ENCODE measurements around the gene CCDC93.

DNA sequence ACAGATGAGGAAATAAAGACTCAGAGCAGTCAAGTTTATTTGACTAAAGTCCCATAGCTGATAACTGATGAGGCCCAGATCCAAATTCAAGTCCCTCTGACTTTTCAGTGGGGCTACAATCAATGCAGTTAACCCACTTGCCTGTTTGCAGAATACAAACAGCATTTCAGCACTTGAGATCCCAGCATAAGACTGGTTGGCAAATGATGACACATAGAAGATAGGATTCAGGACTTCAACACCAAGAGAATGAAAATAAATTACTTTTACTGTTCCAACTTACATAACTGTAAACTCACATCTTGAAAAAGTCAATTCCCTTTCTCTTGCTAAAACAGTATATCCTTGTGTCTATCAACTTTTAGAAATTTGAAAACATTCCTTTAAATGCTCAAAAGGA is 61.2 kb downstream of the CCDC93 start:
- TF ChIP-seq, protein P1, sequence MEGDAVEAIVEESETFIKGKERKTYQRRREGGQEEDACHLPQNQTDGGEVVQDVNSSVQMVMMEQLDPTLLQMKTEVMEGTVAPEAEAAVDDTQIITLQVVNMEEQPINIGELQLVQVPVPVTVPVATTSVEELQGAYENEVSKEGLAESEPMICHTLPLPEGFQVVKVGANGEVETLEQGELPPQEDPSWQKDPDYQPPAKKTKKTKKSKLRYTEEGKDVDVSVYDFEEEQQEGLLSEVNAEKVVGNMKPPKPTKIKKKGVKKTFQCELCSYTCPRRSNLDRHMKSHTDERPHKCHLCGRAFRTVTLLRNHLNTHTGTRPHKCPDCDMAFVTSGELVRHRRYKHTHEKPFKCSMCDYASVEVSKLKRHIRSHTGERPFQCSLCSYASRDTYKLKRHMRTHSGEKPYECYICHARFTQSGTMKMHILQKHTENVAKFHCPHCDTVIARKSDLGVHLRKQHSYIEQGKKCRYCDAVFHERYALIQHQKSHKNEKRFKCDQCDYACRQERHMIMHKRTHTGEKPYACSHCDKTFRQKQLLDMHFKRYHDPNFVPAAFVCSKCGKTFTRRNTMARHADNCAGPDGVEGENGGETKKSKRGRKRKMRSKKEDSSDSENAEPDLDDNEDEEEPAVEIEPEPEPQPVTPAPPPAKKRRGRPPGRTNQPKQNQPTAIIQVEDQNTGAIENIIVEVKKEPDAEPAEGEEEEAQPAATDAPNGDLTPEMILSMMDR (IDR thresholded peaks at IDR 0.05) = no peak
- TF ChIP-seq TCF7L2 (IDR thresholded peaks at IDR 0.05; ENCODE audit: low read depth, low read length) (no peak), POLR2AphosphoS5 (IDR thresholded peaks at IDR 0.05; ENCODE audit: low read depth, low read length) (no peak)
- TF ChIP-seq, protein P2, sequence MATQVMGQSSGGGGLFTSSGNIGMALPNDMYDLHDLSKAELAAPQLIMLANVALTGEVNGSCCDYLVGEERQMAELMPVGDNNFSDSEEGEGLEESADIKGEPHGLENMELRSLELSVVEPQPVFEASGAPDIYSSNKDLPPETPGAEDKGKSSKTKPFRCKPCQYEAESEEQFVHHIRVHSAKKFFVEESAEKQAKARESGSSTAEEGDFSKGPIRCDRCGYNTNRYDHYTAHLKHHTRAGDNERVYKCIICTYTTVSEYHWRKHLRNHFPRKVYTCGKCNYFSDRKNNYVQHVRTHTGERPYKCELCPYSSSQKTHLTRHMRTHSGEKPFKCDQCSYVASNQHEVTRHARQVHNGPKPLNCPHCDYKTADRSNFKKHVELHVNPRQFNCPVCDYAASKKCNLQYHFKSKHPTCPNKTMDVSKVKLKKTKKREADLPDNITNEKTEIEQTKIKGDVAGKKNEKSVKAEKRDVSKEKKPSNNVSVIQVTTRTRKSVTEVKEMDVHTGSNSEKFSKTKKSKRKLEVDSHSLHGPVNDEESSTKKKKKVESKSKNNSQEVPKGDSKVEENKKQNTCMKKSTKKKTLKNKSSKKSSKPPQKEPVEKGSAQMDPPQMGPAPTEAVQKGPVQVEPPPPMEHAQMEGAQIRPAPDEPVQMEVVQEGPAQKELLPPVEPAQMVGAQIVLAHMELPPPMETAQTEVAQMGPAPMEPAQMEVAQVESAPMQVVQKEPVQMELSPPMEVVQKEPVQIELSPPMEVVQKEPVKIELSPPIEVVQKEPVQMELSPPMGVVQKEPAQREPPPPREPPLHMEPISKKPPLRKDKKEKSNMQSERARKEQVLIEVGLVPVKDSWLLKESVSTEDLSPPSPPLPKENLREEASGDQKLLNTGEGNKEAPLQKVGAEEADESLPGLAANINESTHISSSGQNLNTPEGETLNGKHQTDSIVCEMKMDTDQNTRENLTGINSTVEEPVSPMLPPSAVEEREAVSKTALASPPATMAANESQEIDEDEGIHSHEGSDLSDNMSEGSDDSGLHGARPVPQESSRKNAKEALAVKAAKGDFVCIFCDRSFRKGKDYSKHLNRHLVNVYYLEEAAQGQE (IDR thresholded peaks at IDR 0.05; ENCODE audit: insufficient read depth in 1 of 2, low read depth in 2 of 2, low read length in 1 of 2) = no peak
